ENCODE measurements around the gene ANHX. TPM values are rescaled to one million over a fixed set of nuclear protein-coding genes. Genes with fewer than 3 reads are reported as not detected.
"Not testable (repeated sequence)": the region's sequence is repeated elsewhere in the genome, so short reads cannot be mapped to it uniquely, and the experiment has no call there.

Gene ANHX
- total RNA-seq (2022): not detected in 2 replicates
- Bru-seq, nascent RNA: not detected
- percentile 5 among the genes with signal in this experiment for BruChase-seq, experiment 1, labeled RNA remaining after a 2-hour chase
- not detected for BruChase-seq, experiment 2, labeled RNA remaining after a 6-hour chase
- long read RNA-seq: 0 reads

DNA sequence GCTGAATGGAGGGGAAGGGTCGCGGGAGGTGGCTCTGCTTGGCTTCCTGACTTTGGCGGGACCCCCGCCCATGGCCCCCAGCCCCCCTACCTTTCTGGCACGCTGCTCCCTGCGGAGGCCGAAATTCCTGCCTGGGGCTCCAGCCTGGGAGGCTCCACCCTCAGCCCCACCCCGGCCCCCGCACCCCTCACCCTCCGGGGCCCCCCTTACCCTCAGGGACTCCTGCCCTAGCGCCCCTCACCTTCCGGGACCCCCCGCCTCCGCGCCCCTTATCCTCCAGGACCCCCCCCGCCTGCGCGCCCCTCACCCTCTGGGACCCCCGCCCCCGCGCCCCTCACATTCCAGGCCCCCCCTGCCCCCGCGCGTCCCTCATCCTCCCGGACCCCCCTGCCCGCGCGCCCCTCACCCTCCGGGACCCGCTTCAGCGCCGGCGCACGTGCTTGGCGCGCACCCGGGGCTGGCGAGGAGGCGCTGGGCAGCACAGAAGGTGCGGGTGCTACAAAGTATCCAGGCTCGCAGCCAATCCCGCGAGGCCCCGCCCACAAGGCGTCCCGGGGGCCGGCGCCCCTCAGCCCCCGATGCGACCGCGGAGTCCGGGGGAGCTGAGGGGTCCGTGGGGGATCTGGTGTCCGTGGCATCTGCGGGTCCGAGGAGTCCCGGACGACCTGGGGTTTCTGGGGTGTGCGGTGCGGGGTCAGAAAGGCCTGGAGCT is at the start of gene ANHX:
ANHX (minus strand) TSS at position 477 of the 712 bp plus-strand sequence. CDS start 1,521 bp downstream, outside the sequence.
- TF ChIP-seq, protein P1, sequence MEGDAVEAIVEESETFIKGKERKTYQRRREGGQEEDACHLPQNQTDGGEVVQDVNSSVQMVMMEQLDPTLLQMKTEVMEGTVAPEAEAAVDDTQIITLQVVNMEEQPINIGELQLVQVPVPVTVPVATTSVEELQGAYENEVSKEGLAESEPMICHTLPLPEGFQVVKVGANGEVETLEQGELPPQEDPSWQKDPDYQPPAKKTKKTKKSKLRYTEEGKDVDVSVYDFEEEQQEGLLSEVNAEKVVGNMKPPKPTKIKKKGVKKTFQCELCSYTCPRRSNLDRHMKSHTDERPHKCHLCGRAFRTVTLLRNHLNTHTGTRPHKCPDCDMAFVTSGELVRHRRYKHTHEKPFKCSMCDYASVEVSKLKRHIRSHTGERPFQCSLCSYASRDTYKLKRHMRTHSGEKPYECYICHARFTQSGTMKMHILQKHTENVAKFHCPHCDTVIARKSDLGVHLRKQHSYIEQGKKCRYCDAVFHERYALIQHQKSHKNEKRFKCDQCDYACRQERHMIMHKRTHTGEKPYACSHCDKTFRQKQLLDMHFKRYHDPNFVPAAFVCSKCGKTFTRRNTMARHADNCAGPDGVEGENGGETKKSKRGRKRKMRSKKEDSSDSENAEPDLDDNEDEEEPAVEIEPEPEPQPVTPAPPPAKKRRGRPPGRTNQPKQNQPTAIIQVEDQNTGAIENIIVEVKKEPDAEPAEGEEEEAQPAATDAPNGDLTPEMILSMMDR (IDR thresholded peaks at IDR 0.05; ENCODE audit: insufficient read depth in 1 of 2, low read depth in 1 of 2, low read length in 1 of 2, severe bottlenecking in 1 of 2, unreplicated experiment in 1 of 2): no peak
- POLR2A ChIA-PET: no interaction called here

DNA sequence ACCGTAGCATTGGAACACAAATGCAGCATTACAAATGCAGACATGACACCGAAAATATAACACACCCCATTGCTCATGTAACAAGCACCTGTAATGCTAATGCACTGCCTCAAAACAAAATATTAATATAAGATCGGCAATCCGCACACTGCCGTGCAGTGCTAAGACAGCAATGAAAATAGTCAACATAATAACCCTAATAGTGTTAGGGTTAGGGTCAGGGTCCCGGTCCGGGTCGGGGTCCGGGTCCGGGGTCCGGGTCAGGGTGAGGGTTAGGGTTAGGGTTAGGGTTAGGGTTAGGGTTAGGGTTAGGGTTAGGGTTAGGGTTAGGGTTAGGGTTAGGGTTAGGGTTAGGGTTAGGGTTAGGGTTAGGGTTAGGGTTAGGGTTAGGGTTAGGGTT is 29.0 kb upstream of the ANHX start:
- H3K4me3 ChIP-seq (ENCODE audit: low read depth, low read length); BruUV-seq (replicated peaks); H3K36me3 Mint-ChIP-seq (ENCODE audit: insufficient read depth, unreplicated experiment); H3K9me3 Mint-ChIP-seq (ENCODE audit: unreplicated experiment); H3K4me1 ChIP-seq; CTCF ChIA-PET; H3K27me3 Mint-ChIP-seq (ENCODE audit: insufficient read depth, unreplicated experiment); intact Hi-C loops (cut with micrococcal nuclease; ENCODE audit: unreplicated experiment); H3K27ac Mint-ChIP-seq (ENCODE audit: unreplicated experiment); H3K4me1 Mint-ChIP-seq (ENCODE audit: low read depth, unreplicated experiment); H3K36me3 ChIP-seq (ENCODE audit: control insufficient read depth, insufficient read depth, low read length); H3K4me3 Mint-ChIP-seq (ENCODE audit: unreplicated experiment); H3K27me3 ChIP-seq (replicated peaks; ENCODE audit: control insufficient read depth, insufficient read depth, low read length); DNase-seq; POLR2A ChIA-PET; H3K9me3 ChIP-seq: not testable (repeated sequence)

More for the DNA sequence above, at the start of gene ANHX:
- H3K4me3 ChIP-seq (ENCODE audit: low read depth, low read length): no peak within 1 kb of the TSS
- intact Hi-C loops (cut with micrococcal nuclease; ENCODE audit: unreplicated experiment): no loop called here
- CTCF ChIA-PET: no interaction called here
- H3K9me3 ChIP-seq: no peaks in the 10 kb centered on the region; the same call in 1 of the 2 replicates
- Mint-ChIP-seq H3K9me3 (ENCODE audit: unreplicated experiment) (peaks cover 23% of the 10 kb centered on the region), H3K36me3 (ENCODE audit: insufficient read depth, unreplicated experiment) (no peaks in the 10 kb centered on the region), H3K4me3 (ENCODE audit: unreplicated experiment) (no peak within 1 kb of the TSS), H3K27ac (ENCODE audit: unreplicated experiment) (no peak within 1 kb of the TSS), H3K27me3 (ENCODE audit: insufficient read depth, unreplicated experiment) (no peaks in the 10 kb centered on the region), H3K4me1 (ENCODE audit: low read depth, unreplicated experiment) (no peaks in the 10 kb centered on the region)
- BruUV-seq (replicated peaks): no TSS peak
- H3K4me1 ChIP-seq: no peaks in the 10 kb centered on the region
- no peaks in the 10 kb centered on the region for H3K36me3 ChIP-seq (ENCODE audit: control insufficient read depth, insufficient read depth, low read length)
- H3K27me3 ChIP-seq (replicated peaks; ENCODE audit: control insufficient read depth, insufficient read depth, low read length): no peaks in the 10 kb centered on the region
- no peak for DNase-seq

DNA sequence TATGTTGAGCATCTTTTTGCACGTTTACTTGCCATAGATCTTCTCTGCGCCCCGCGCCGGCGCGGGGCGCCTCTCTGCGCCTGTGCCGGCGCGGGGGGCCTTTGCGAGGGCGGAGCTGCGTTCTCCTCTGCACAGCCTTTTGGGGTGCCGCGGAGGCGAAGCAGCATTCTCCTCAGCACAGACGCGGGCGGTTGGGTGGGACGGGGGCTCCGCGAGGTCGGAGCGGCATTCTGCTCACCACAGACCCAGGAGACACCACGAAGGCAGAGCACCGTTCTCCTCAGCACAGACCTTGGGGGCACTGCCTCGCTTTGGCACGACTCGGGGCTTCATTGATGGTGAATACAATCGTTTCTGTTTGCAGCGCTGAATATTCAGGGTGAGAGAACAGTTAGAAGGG is 28.5 kb upstream of the ANHX start:
- H3K27ac Mint-ChIP-seq (ENCODE audit: unreplicated experiment): no peak overlapping the region
- H3K4me1 Mint-ChIP-seq (ENCODE audit: low read depth, unreplicated experiment): no peaks in the 10 kb centered on the region
- intact Hi-C loops (cut with micrococcal nuclease; ENCODE audit: unreplicated experiment): no loop called here
- no peak for DNase-seq
- POLR2A ChIA-PET: no interaction called here
- no peaks in the 10 kb centered on the region for H3K27me3 ChIP-seq (replicated peaks; ENCODE audit: control insufficient read depth, insufficient read depth, low read length)
- CTCF ChIA-PET: no interaction called here
- no peaks in the 10 kb centered on the region for H3K4me1 ChIP-seq
- no peaks in the 10 kb centered on the region for H3K36me3 Mint-ChIP-seq (ENCODE audit: insufficient read depth, unreplicated experiment)
- TF ChIP-seq, protein P1 (IDR thresholded peaks at IDR 0.05; ENCODE audit: insufficient read depth in 1 of 2, low read depth in 1 of 2, low read length in 1 of 2, severe bottlenecking in 1 of 2, unreplicated experiment in 1 of 2): no peak
- H3K4me3 ChIP-seq (ENCODE audit: low read depth, low read length): no peak overlapping the region
- H3K4me3 Mint-ChIP-seq (ENCODE audit: unreplicated experiment): no peak overlapping the region
- no peaks in the 10 kb centered on the region for H3K27me3 Mint-ChIP-seq (ENCODE audit: insufficient read depth, unreplicated experiment)
- no peaks in the 10 kb centered on the region for H3K9me3 Mint-ChIP-seq (ENCODE audit: unreplicated experiment)
- BruUV-seq (replicated peaks): no TSS peak
- no peaks in the 10 kb centered on the region for H3K36me3 ChIP-seq (ENCODE audit: control insufficient read depth, insufficient read depth, low read length)
- H3K9me3 ChIP-seq: no peaks in the 10 kb centered on the region
